HTR-8/SVneo (cell line): ENCODE data around the gene LRP1B.
"Not testable (repeated sequence)": the region's sequence is repeated elsewhere in the genome, so short reads cannot be mapped to it uniquely, and the experiment has no call there.

ENCODE experiments used
- DNase-seq: peaks from one replicate; pipeline ENCODE4 v3.0.0; 2011; ENCODE audit warnings: low spot score, mixed read lengths; ENCODE audit not compliant: insufficient read length
- FAIRE-seq: peaks from 2 replicates; lab custom pipeline; 2011; peaks lifted over from hg19 to GRCh38; lab: Jason Lieb, UNC

Gene LRP1B

DNA sequence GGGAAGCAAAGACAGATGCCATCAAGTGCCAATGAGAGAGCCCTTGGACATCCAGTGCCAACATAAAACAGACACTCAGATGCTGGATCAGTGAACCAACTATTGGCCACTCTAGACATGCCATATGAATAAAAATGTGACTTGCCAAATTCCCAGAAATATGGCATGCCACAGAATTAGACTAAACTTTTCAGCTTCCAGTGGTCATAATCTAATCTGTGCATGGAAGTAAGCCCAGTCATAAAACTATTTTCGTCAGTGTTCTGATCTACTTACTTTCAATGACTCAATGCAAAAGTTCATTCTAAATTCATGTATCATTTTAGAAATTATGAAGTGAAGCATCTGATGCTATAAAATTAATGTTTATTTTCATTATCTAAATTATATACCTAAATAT lies 1844.4 kb downstream of the LRP1B start:
- no peak for FAIRE-seq

DNA sequence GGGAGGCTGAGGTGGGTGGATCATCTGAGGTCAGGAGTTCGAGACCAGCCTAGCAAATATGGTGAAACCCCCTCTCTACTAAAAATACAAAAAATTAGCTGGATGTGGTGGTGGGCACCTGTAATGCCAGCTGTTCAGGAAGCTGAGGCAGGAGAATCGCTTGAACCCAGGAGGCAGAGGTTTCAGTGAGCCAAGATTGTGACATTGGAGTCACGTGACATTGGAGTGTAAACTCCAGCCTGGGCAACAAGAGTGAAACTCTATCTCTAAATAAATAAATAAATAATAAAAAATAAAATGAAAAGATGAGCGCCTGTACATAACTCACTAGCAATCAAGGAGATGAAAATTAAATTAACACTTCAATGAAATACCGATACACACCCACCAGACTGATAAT lies 1853.5 kb downstream of the LRP1B start:
- FAIRE-seq, DNase-seq: not testable (repeated sequence)

More for the DNA sequence above, 1844.4 kb downstream of the LRP1B start:
- no peak for DNase-seq

DNA sequence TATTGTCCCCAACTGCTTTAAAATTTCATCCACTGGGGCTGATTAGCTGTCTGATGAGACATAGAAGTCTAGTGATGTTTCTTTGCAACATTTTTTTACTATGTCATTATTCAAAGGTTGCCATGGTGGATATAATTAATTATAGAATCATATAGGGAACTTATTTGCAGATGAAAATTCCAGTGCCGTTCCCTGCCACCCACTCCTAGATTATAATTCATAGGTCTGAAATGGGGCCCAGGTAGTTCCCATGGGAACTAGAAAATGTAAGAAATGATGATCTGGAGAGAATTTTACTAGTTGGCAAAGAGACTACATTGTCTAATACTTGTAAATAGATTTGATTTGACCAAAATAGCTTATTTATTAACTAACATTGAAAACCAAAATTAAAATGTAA lies 1854.2 kb downstream of the LRP1B start:
- DNase-seq = no peak
- no peak for FAIRE-seq

DNA sequence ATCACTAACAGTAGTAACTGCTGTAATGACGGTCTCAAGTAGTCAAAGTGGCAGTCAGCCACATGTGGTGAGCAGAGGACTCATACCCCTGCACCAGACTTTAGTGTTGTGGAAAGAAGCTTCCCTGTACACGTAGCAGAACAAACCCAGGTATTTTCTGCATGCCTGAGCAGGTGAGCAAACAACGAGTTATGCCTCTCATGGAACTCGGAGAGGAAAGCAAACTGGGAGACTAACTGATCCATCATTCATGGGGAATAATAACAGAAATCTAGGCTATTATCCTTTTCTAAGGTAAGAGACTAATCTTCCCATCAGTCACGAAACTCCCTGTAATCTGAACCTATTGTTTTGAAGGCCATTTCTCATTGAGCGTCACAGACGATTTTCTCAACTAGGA lies 1855.4 kb downstream of the LRP1B start:
- FAIRE-seq = no peak
- no peak for DNase-seq

DNA sequence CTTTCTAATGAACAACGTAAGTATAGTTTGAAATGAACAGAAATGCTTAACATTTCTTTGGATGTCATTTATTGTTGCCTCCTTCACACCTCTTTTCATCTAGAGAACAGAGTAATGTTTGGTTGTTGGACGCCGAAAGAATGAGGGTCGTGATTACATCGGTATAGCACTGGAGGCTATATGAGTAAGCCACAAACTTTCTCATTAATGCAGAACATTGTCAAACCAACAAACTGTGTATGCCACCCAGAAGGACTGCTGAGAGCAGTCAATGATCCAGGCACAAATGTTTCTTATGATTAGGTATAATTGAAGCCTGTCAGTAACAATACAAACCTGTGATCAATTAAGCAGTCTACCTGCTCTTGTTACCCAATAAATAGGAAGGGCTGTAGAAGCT lies 1855.9 kb downstream of the LRP1B start:
- DNase-seq (peak; percentile 1), FAIRE-seq (peak; percentile 60)

DNA sequence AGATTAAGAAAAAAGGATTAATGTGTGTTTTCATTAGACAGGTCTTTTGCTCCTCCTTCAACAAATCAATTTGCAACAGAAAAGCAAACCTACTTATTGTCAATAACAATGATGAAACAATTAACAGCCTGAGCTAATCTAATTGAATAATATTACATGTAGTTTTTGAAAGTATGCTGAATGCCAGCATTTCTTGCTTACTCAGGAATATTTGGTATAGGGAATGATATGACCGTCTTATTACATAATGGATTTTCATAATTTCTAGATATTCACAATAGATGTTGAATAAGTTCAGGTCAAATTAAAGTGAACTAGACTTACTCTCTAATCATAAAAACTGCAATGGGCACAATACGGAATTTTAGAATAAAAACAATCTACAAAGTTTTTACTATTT lies 1856.9 kb downstream of the LRP1B start:
- DNase-seq (no peak), FAIRE-seq (no peak)

DNA sequence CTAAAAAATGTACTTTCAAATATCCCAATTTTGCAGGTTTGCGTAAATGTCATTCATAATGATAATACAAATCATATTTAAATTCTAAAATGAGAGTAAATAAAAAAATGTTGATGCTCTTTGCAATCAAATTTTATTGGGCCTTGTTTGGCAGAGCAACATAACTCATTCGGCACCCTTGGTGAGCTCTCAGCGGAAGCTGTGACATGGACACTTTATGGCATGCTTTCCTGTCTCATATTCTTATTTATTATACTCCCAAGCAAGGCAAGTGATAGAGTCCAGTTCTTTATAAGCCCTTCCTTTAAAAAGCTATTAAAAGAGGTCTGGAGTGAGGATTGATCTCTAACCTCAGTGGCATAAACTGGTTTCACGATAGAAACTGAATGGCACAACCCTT lies 1857.4 kb downstream of the LRP1B start:
- FAIRE-seq = no peak
- no peak for DNase-seq

DNA sequence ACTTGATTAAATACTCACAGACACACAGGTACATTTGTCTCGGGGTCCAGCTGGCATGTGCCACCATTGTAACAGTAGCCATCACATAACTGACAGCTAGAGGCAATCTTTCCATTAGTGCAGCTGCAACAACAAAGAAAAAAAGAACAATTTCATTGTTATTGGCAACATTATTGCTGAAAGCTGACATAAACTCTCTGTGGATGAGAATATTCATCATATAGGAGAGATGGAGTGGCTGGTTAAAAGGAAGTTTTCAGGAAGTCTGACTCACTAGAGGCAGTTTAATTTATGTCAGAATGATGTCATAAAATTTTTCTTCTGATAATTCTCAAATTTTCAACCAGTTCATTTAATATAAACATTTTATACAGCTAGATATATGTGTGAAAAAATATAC lies 1860.6 kb downstream of the LRP1B start:
- no peak for FAIRE-seq
- DNase-seq = no peak

DNA sequence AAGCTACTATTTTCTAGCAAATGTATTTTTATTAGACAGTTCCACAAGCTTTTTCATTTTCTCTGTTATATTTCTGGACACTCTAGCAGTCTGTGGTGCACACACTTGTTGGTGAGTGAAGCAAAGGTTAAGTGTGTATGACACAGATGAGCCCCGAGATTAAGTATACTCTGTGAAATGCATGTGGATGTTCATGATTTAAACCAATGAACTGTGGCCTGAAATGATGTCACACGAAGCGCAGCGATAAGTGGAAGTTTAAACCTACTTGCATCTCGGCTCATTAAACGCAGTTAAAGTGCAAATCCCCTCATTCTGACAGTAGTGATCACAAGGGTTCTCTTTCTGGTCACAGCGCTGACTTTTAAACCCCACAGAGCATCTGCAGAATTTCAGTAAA lies 1861.8 kb downstream of the LRP1B start:
- DNase-seq = no peak
- FAIRE-seq = no peak

DNA sequence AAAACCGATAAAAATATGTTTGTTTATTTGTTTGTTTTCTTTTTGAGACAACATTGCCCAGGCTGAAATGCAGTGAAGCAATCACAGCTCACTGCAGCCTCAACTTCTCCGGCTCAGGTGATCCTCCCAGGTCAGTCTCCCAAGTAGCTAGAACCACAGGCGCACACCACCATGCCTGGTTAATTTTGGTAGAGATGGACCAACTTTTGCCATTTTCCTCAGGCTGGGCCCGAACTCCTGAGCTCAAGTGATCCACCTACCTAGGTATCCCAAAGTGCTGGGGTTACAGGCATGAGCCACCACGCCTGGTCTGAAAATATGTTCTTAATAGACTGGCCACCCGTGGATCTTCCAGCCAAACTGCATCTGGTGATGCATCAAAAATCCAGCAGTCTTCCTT lies 1867.9 kb downstream of the LRP1B start:
- DNase-seq (no peak), FAIRE-seq (no peak)

DNA sequence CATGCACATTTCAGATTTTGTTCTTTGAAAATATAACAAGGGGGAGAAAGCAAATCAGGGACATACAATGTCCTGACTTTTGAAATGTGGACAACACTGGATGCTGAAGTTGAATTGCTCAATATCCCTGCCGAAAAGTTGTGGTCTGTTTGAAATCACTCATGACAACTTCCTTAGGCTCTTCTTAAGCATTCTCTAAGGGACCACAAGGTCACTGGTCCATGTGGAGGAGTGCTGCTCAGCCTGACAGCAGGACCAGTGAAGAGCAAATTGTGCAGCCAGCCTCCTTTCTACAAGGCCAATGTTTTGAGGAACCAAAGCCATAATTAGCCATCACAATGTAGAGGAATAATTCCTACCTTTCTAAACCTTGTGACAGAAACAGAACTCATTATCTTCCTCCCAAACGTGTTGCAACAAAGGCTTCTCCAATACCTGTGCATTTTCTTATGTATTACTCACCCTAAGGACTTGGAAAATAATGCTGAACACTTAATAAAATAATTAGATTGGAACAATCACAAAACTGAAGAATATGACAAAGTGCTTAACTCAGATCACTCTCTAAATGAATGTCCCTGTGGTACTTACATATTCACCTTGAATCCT lies 1873.0 kb downstream of the LRP1B start:
- DNase-seq (no peak), FAIRE-seq (peak; percentile 31)

DNA sequence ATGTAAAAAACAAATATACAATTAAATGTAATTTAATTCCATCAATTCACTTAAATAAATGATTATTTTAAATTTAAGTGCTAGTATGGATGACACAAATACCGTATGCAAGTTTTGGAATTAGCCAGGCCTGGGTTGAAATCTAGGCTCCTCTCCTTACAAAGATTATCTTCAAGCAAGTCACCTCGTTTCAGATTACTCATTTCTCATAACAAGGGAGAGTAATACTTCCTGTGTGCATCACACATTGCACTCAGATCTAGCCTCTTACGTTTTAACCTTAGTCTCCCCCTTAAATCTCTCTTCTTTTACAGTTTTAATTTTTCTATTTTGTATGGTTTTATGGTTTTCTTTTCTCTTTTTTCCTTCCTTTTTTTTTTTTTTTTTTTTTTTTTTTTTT lies 1874.7 kb downstream of the LRP1B start:
- FAIRE-seq (no peak), DNase-seq (peak; percentile 0)

DNA sequence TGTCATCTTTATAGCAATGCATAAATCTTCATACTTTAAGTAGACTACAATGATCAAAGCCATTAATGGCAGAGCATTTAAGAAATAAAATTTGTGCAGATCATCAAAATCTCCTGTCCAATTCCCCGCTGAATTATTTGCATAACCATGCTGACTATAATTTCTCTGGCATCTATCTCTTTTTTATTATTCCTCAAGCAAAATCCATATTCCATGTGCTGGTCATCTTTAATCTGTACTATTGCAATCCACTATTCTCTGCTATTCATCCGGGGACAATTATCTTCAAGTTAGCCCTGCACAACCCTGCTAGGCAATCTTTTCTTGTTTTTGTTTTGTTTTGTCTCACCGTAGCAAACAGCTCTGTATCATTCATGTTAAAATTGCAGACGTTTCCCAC lies 1881.0 kb downstream of the LRP1B start:
- FAIRE-seq (no peak), DNase-seq (no peak)

DNA sequence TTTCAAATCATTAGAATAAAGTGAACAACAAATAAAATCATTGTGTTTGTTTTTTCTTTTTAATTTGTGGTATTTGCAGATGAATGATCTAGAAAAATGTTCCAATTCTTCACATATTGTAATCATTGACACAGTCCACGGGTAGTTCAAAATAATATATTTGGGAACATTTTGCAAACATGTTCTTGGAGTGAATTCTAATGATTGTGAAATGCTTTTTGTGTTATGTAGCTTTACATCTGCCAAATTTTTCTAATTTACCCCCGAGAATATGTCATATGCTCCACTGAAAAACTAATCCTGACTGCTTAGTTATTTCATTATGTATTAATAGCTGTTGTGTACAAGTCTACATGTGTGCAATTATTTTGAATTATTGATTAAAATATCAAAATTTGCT lies 1882.2 kb downstream of the LRP1B start:
- FAIRE-seq = no peak

DNA sequence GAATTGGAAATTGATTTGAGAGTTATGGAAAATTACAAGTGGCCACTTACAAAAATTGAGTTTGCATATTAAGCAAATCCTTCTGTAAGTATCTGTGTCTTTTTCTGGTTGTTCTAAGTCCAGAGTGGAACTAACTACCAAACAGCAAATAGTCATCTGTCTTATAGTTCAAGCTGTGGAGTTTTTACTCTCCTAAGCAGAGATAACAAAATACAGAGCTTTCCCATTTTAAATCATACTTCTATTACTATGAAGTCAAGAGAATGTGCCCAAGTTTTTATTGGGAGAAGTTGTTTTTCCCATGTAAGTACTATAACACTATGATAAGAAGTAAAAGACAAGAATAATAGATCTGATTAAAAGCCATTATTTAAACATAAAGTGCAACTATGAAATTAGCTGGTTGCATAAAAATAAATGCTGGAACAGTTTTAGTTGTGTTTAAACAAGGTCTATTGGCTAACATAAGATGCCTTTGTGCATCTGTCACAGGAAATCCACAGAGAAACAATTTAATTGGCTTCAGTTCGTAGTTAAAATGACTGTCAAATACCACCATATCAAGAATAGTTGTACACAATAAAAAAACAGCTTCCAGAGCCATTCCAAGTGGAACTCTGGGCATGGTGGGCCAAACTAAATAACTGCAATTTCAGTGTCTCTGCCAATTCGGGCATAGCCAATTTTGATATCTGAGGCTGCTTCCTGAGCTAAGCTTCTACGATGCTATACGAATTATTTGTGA lies 1883.2 kb downstream of the LRP1B start:
- DNase-seq (no peak), FAIRE-seq (no peak)

More for the DNA sequence above, 1882.2 kb downstream of the LRP1B start:
- DNase-seq = no peak

DNA sequence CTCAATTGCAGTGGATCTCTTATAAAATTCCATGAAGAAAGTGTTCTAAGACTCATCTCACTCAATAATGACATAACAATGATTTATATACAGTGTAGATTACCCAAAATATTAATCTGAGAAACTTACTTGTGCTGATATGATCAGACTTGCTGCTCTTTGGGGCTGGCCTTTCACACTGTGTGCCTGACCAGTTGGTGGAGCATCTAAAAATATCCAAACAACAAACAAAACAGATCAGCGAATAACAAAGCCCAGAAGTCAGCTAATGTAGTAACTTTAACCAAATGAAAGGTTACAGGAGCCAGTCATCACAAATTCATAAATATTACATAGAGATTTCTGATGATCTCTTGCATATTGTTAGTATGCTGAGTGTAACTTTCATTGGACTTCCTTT lies 1883.9 kb downstream of the LRP1B start:
- DNase-seq = no peak
- FAIRE-seq = no peak

DNA sequence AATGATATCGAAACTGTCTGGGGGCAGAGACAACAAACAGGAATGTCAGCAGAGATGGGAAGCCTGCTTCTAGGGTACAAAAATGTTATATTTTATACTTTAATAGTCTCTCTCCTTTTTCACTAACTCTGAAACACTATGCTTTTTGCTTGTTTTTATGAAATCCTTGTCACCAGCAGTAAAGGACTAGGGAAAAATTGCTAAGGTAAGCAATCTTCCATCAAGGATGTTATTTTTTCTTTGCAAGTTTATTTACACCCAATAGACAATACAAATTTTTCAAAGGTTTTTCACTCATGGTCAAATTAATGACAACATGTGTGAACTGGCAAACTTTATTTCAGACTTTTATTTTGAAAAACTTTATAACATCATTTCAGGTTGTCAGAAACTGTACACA lies 1884.8 kb downstream of the LRP1B start:
- FAIRE-seq = no peak
- DNase-seq = no peak

DNA sequence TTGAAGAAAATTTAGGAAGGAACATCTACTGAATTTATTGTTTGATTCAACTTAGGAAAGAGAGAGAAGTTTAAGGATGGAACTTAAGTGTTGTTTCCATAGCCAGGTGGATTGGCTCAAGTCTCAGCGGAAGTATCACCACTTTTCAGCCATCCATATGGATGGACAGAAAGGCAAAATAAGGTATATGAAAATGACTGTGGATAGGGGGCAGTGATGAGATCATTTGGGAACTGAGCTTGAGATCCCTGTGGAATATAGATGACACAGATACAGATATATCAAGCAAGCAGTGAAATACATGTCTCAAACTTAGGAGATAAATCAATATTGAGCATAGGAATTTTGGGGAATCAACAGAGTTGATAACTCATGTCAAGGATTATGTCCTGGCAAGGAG lies 1887.9 kb downstream of the LRP1B start:
- FAIRE-seq (no peak), DNase-seq (no peak)

DNA sequence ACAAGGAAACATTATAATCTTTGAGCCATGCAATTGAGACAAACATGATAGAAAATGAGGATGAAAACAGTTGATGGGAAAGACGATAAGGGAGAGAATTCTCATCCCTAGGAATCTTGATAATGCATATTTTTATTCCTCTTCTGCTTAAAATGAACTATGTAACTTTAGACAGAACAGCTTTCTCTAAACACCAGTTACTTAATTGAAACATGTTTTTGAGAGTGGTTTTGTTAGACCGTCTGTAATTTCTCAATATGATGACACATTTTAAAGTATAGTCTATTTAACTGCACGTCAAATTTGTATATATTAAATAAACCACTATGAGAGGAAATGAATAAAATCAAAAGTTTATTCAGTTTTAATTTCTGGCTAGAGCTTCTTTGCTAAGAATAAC lies 1896.7 kb downstream of the LRP1B start:
- DNase-seq (no peak), FAIRE-seq (no peak)

DNA sequence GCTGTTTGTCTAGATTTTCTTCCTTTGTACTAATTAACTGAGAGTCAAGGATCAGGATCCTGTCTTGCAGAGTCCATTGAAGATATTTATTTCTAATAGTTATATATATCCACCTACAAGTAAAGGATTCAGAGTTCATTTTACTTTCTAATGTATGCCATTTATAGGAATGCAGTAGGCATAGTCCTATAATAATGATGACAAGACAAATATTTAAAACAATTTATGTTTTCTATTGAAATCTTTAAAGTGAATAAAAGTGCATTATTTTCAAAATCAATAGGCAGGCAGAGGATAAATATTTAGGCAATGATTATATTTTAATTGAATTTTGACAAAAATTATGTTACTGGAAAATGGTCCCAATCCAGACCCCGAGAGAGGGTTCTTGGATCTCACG lies 1919.9 kb downstream of the LRP1B start:
- FAIRE-seq (no peak), DNase-seq (no peak)

DNA sequence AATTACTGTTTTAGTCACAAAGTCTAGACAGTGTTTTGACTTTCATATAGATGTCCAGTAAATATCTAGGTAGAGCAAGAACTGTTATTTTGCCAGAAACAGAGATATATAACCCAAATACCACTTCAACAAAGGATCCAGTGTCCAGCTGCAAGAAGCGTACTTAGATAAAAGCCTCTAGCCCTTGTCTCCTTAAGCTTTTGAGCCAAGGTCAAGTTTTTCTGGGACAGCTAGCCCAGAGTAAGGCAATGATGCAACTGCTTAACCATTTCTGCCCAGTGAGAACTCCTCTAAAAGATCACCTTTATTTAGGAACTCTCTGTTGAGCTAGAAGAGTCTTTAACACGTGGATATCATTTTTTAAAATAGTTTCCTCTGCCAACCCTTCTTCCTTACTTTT lies 1925.7 kb downstream of the LRP1B start:
- DNase-seq (no peak), FAIRE-seq (no peak)

DNA sequence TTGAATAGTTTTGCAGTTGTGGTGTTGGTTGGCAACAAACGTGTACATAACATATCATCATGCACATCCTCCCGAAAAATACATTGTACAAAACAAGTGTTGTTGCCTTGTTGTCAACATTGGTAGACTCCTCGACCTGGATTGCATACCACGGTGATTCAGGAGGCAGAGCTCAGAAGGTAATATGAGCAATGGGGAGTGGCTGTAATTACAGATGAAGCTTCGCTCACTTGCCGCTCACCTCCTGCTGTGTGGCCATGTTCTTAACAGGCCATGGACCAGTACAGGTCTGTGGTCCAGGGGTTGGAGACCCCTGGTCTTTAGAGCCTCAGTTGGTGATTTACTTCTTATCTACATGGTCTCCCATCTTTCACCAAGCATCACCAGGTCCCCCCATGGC lies 1927.5 kb downstream of the LRP1B start:
- DNase-seq = no peak
- no peak for FAIRE-seq
